Fibroblast of gingiva (primary cell): ENCODE results near the gene HMCN1.

Experiments
- DNase-seq: peaks from one replicate; pipeline ENCODE4 v3.0.0-alpha.2; 2011; ENCODE audit warnings: low read depth

HMCN1 gene

DNA sequence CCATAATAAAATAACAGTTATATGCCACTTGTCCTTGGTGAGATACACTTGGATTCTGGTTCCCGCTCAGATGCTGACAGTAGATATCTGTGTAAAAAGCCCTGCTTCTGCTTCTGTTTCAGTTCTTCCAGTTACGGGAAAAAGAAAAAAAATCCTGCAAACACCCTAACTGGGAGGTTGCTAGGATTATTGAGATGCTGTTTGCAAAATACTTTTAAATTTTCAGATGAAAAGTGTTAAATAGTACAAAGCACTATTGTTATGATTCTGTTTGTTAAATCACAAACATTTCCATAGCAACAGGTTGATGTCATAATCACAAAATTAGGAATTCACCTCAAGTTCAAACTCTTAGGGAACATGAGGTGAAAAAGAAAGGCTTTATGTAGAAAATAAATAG, 232.3 kb downstream of the HMCN1 start:
- no peak for DNase-seq

DNA sequence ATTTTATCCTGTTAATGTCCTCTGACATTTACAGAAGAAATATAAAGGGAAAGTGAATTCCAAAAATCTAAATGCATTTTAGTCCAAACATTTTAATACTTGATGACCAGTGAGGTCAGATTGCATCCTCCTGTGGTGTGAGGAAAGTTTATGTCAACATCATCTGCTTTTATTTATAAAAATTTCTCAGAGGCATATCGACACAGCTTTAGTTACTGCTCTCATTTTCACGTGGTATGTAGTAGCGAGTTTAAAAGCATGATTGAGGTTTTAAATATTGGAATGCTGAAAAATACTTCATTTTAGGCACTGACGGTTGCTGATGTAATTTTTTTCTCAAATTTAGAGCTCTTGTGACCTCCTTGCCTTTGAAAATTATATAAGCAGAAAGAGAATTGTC, 234.8 kb downstream of the HMCN1 start:
- peak; percentile 75 for DNase-seq

GRCh38 chr1:185969524-185969991, 235.4 kb downstream of the HMCN1 start:
- peak; percentile 15 for DNase-seq

DNA sequence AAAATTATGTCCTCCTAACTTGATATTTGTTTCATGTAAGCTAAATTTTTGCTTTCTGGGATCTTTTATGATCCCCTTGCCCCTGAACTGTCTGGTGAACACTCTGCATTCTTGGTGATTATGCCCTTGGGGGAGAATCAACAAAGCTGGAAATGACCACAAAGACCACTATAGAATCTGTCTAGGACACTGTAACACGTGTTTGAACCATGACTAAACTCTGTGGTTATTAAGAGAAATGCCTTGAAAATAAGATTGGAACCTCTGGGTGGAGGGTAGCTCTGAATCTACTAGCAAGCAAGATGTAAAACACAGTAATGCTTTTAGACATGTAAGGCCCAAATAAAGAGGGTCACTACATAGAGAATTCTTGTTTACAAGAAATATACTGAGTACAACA, 237.5 kb downstream of the HMCN1 start:
- no peak for DNase-seq

DNA sequence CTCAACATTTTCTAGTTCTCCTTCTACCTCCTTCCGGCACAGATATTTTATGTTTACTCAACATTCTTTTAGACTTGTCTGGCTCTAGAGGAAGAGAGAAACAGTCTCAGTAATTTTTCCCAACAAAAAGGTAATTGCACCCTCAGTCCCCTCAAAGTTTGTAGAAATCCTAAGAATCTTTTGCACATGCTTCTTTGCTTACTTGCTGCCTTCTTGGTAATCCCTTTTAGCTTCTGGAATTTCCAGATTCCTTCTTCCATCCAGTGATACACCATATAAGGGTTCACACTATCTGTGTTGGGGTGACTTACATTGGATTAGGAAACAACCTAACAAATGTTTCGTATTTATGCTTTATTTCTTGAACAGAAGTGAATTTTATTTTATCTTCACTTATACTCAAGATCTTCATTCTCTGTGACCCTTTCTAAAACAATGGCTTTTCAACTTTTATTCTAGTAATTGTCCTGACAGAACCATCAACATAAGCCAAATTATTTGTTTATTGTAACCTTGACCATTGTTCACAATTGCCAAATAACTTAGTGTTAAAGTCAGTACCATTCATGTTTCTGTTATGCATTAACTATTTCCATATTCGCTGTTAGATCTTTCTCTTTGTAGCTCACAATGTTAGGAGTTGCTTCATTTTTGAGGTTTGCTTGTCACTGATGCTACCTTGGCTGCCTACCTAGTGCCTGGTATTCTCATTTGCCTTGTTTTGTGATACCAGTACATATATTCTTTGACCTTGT, 238.1 kb downstream of the HMCN1 start:
- no peak for DNase-seq

GRCh38 chr1:185973645-185974044, 239.5 kb downstream of the HMCN1 start:
- DNase-seq, result peak; percentile 90

- DNase-seq, result no peak
Observed at GRCh38 chr1:185974367-185975170, 240.4 kb downstream of the HMCN1 start.

DNA sequence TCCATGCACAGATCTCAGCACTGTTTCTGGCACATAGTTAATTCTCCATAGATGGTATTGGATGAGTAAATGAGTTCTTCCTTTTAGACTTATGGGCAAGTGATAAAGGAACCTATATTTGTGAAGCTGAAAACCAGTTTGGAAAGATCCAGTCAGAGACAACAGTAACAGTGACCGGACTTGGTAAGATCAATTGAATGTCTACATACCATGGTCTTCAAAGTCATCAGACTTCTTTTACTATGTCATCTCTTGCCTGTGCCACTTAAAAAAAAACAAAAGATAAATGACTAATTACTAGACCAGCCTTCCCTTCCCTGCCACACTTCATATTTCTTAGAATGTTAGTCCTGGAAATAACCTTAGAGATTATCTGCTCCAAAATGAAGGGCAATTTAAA, 246.7 kb downstream of the HMCN1 start:
- no peak for DNase-seq

- DNase-seq, result peak; percentile 84
Observed at GRCh38 chr1:185984113-185984836, 250.1 kb downstream of the HMCN1 start.

GRCh38 chr1:185987611-185988321, 253.6 kb downstream of the HMCN1 start:
- DNase-seq, result no peak

- DNase-seq, result no peak
Observed at GRCh38 chr1:185990565-185990964, 256.4 kb downstream of the HMCN1 start.

GRCh38 chr1:185991266-185991665, 257.1 kb downstream of the HMCN1 start:
- DNase-seq, result no peak

DNA sequence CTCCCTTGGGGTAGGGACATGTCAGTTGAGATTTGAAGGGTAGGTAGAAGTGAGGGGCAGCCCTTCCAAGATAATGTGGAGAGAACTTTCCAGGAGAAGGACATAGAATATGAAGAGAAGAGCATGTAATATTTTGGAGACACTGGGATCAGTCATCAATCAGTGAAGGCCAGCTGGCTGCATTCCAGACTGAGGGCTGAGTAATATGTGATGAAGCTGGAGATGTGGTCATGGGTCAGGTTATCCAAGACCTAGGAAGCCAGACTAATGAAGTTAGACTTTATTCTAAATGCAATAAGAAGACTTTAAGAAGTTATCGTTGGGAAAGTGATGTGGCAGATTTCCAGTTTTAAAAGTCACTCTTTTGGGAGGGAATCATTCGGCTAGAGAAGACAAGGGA, 262.0 kb downstream of the HMCN1 start:
- peak; percentile 43 for DNase-seq

DNA sequence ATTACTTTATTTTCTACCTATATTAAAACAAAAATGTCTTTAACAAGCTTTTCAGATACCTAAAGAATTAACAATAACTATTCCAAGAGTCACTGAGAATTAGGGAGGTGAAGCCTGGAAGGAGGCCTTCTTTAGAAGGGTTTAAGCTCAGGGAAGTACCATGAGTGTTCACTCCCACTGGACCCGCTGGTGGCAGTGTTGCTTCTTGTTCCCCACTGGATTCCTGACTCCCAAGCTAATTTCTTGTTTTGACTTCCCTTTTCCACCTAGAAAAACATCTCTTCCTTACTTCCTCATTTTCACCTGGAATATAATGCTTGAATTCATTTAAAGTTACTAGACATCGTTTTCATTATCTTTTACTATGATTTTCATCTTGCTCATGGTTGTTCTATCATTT, 264.2 kb downstream of the HMCN1 start:
- no peak for DNase-seq

DNA sequence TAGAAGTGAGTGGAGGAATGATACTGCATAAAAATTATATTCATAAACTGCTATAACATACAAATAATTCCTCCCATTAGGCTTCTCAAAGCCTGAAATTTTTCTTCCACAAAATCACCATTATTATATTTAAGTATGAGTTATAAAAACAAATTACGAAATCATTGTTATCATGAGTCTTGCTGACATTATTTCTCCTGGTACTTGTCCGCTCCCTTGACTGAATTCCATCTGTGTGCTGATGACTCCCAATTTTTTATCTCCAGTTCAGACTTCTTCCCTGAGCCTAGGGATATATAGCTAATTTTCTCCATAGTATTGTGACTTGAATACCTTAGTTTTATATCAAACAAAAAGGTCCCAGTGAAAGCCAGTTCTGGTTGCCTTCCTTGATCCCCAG, 268.2 kb downstream of the HMCN1 start:
- no peak for DNase-seq

DNA sequence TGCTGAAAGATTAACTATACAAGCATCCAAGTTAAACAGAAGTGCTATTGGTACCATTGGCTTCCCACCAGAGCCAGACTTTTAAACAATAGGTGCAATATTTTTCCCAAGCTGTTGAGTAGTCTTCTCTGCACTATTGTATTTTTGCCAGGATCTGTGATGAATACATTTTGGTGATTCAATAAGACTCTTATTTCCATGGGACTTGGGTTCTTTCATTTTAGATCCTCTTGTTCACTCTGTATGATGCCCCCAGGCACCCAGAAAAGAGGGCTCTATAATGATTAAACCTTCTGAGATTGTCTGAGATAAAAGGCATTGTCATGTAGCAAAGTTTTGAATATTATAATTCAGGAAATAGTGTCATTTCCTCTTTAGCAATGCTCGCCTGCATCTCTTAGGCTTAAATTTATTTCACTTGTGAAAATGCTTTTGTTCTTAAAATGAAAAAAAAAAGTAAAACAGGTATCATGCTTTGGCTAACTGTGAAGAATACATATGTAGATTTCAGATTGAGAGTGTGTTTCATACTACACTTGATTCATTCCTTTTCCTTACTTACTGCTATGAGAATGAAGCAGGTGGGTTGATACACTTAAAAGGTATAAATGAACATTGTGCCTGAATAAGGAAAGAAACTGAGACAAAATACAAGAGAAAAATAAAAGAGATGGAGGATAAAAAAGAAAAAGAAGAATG, 275.0 kb downstream of the HMCN1 start:
- DNase-seq, result peak; percentile 64

DNA sequence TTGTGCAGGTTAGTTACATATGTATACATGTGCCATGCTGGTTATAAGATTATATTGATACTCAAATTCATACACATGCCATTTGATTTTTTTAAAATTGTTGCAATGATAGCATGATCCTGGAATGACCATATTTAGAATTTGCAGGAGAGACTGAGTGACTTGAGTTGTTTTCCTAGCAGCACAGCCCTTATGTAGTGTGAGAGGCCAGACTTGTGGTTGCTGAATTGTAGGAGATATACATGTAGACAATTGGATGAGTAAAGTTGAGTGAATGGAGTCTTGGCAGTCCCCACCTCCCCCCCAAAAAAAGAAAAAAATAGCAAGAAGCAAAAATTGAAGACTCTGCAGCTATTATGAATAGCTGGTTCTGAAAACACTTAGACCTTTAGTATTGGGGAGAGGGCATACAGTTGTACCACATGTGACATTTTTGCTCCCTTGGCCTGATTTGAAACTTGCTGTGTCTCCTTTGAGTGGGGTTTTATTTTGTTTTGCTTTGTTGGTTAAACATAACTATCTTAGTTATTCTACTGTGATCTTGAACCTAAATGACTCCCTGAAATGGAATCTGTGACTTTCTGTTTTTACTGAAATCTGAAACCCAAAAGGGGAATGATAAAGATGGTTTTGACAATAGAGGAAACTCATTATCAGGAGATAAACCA, 280.3 kb downstream of the HMCN1 start:
- DNase-seq, result no peak

- DNase-seq, result no peak
Observed at GRCh38 chr1:186016856-186017255, 282.7 kb downstream of the HMCN1 start.

GRCh38 chr1:186022184-186022583, 288.0 kb downstream of the HMCN1 start:
- no peak for DNase-seq

GRCh38 chr1:186026946-186027345, 292.8 kb downstream of the HMCN1 start:
- DNase-seq, result no peak

- DNase-seq, result no peak
Observed at GRCh38 chr1:186027621-186028020, 293.4 kb downstream of the HMCN1 start.
